Measurements from ENCODE around the gene STRC. TPM values are rescaled to one million over a fixed set of nuclear protein-coding genes. Genes with fewer than 3 reads are reported as not detected.
"Not testable (repeated sequence)": the region's sequence is repeated elsewhere in the genome, so short reads cannot be mapped to it uniquely, and the experiment has no call there.

The STRC gene
- total RNA-seq, 2 experiments from 2014 or later, result 0.17 to 0.19 TPM

DNA sequence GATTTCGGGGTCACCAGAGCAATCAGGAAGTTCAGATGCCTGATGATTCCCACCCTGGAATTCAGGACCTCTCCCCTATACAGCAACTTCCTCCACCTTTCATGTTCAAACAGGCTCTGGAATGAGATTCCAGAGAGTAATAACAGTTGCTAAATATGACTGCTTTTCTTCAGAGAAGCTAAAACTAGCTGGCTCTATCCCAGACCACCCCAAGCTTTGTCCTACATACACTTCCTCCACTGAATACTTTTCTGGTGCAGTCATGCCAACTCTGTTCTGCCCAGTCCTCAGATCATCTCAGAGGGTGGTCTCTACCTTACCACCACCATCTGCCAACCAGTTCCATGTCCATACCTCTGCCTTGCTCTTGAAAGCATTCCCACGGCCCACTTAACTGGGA, 52.0 kb downstream of the STRC start:
- POLR2A ChIA-PET, CTCF ChIA-PET: not testable (repeated sequence)

DNA sequence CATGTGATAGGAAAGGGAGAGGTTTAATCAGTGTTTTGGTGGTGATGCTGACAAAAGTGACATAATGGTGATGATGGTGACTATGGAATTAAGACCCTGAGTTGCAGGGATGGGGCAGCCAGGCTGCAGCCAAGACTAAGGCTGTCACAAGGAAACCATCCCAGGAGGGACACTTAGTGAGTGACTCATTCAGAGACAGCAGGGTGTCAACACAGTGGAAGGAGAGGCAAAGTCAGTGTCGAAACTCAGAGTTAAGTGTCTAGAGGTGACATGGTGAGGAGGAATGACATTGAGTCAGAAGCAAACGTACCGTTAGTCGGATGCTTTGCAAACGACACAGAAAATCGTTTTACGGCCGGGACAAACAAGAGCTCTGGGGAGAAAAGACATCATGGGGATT, 54.8 kb downstream of the STRC start:
- CTCF ChIA-PET, POLR2A ChIA-PET: not testable (repeated sequence)

DNA sequence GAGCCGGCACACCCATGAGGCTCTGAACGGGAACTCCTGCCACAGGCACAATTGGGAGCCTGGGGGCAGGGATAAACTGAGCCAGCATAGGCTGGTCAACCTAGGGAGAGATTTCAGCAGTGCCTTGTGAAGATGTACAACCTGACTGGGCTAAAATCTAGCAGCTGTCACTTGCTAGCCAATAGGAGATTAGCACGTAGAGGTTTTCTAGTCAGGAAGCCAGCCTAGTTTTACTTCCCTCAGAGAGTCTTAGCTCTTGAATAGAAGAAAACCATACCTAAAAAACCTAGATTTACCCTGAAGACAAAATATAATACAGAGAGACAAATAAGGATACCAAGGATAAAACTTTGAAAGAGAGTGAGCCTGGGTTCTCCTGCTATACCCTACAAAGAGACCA, 55.8 kb downstream of the STRC start:
- CTCF ChIA-PET, POLR2A ChIA-PET: not testable (repeated sequence)

DNA sequence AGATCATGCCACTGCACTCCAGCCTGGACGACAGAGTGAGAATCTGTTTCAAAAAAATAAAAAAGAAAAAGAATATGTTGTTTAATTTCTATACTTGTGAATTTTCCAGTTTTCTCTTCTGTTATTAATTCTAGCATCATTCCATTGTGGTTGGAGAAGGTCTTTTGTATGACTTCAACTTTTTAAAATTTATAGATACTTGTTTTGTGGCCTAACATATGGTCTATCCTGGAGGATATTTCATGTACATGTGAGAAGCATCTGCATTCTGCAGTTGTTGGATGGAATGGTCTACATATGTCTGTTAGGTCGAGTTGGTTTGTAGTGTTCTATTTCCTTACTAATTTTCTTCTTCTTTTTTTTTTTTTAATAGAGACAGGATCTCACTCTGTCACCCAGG, 65.6 kb downstream of the STRC start:
- ChIA-PET POLR2A (interaction anchor here (1.1 kb wide), 1 partner anchor 10 kb away, joined by 6 read pairs; no protein-coding TSS in a partner anchor), CTCF (no interaction called here)

DNA sequence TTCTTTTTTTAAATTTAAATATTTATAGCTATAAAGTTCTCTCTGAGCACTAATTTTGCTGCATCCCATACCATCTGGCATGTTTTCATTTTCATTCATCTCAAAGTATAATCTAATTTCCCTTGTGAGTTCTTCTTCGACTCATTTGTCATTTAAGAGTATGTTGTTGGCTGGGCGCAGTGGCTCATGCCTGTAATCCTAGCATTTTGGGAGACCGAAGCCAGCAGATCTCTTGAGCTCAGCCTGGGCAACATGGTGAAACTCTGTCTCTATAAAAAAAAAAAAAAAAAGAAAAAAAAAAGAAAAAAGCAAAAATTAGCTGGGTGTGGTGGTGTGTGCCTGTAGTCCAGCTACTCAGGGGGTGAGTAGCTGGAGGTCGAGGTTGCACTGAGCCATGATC, 66.3 kb downstream of the STRC start:
- POLR2A ChIA-PET, result interaction anchor here (1.1 kb wide), 1 partner anchor 9 kb away, joined by 6 read pairs; no protein-coding TSS in a partner anchor
- CTCF ChIA-PET, result interaction anchor here (0.6 kb wide), 1 partner anchor 209 kb away, joined by 3 read pairs; no protein-coding TSS in a partner anchor

DNA sequence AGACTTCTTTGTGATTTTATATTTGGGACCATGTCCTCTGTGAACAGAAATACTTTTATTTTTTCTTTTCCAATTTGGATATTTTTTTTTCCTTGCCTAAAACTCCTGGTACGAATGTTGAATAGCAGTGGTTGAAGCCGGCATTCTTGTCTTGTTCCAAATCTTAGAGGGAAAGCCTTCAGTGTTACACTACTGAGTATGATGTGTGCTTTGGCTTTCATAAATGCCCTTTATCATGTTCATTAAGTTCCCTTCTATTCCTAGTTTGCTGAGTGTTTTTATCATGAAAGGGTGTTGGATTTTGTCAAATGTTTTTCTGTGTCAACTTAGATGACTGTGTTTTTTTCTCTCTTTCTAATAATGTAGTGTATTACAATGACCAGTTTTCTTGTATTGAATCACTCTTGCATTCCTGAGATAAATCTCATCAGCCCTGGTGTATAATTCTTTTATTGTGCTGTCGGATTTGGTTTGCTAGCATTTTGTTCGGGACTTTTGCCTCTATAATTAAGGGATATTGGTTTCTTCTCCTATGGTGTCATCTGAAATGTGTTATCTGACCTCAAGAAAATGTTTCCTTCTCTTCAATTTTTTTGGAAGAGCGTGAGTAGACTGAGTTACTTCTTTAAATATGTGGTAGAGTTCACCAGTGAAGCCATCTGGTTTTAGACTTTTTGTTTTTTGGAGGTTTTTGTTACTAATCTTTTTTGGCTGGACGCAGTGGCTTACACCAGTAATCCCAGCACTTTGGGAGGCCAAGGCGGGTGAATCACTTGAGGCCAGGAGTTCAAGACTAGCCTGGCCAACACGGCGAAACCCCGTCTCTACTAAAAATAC, 67.9 kb downstream of the STRC start:
- POLR2A ChIA-PET, result no interaction called here
- CTCF ChIA-PET, result no interaction called here

Other genes with a start within 250 kb of the STRC start
- gene ZSCAN29, start 247.8 kb downstream of the STRC start, total RNA-seq, result 10 to 100 TPM; 24.7 to 25.6 TPM
- 10 to 100 TPM; 42.8 to 45.3 TPM for gene TUBGCP4, start 247.7 kb downstream of the STRC start, total RNA-seq
- 10 to 100 TPM; 29.1 to 29.4 TPM for gene TP53BP1, start 125.6 kb downstream of the STRC start, total RNA-seq
- under 1 TPM; 0.76 to 0.82 TPM for gene MAP1A, start 101.2 kb downstream of the STRC start, total RNA-seq
- 10 to 100 TPM; 25.7 to 30.6 TPM for gene PPIP5K1, start 28.6 kb downstream of the STRC start, total RNA-seq
- gene CKMT1B, start 24.8 kb downstream of the STRC start, total RNA-seq, result under 1 TPM; 0.25 to 0.27 TPM
- gene CATSPER2, start 30.0 kb upstream of the STRC start, total RNA-seq, result 1 to 10 TPM in 1 of 2 experiments, under 1 TPM in 1; 0.51 to 1.2 TPM
- gene CKMT1A, start 75.1 kb upstream of the STRC start, total RNA-seq, result not detected
- gene PDIA3, start 127.6 kb upstream of the STRC start, total RNA-seq, result 100 to 1,000 TPM; 359 to 362 TPM
- gene ELL3, start 158.2 kb upstream of the STRC start, total RNA-seq, result under 1 TPM; 0.23 to 0.46 TPM
- 100 to 1,000 TPM; 653 to 655 TPM for gene SERF2, start 173.5 kb upstream of the STRC start, total RNA-seq
- under 1 TPM; 0.10 to 0.11 TPM for gene SERINC4, start 181.4 kb upstream of the STRC start, total RNA-seq
- 10 to 100 TPM; 19.3 to 21.8 TPM for gene HYPK, start 181.8 kb upstream of the STRC start, total RNA-seq
- gene MFAP1, start 205.9 kb upstream of the STRC start, total RNA-seq, result 10 to 100 TPM; 51.2 to 54.1 TPM
- 10 to 100 TPM; 81.5 to 83.0 TPM for gene WDR76, start 208.2 kb upstream of the STRC start, total RNA-seq

All from activated CD8-positive, alpha-beta memory T cell treated with anti-CD3 and anti-CD28 coated beads for 36 hours (primary cell).